Neural cell (in vitro differentiated cells): ENCODE measurements around the gene CTSK.

Source experiments
- CTCF ChIP-seq: fragments of 450-650 bp; IDR thresholded peaks from 2 replicates; pipeline ENCODE4 v1.5.1; 2014; ENCODE audit warnings: antibody characterized with exemption, mild to moderate bottlenecking, moderate library complexity; ENCODE audit not compliant: poor library complexity, severe bottlenecking
- EZH2 ChIP-seq: fragments of 200-600, 300-800 bp; shearing (Covaris generic), sonication (generic); IDR thresholded peaks from 2 replicates; pipeline ENCODE4 v1.6.1; 2014; ENCODE audit warnings: antibody characterized with exemption, low read length, borderline replicate concordance, mild to moderate bottlenecking; ENCODE audit not compliant: insufficient read depth, poor library complexity, severe bottlenecking
- SMC3 ChIP-seq: fragments of 450-650 bp; conservative IDR thresholded peaks from 2 replicates; pipeline ENCODE4 v1.6.1; 2014; ENCODE audit warnings: antibody characterized with exemption, mild to moderate bottlenecking, moderate library complexity; ENCODE audit not compliant: poor library complexity
- TAF1 ChIP-seq: IDR thresholded peaks from 2 replicates; pipeline ENCODE4 v1.6.1; 2012; ENCODE audit warnings: low read depth

GRCh38 chr1:150749720-150750311, 58.2 kb downstream of the CTSK start:
- TF ChIP-seq CTCF (no peak), TAF1 (no peak), SMC3 (no peak), EZH2 (no peak)
